Heart left ventricle (tissue), 16 donors: ENCODE measurements around the gene SND1. TPM values are rescaled to one million over a fixed set of nuclear protein-coding genes. Genes with fewer than 3 reads are reported as not detected.
A peak's percentile ranks its signal among the peaks of the same experiment; 100 is the strongest.

ENCODE experiments used
- ATAC-seq, 4 donors: fragments of 200-7000 bp; cut with Tn5 transposase; one replicate each; pipeline ENCODE4 v1.9.1; 2020 to 2022; ENCODE audit warnings: moderate library complexity in 4 of 4, mild to moderate bottlenecking in 3 of 4, moderate number of reproducible peaks in 1 of 4
- DNase-seq, 5 donors: peaks; one replicate each; pipeline ENCODE4 v3.0.0-alpha.2; 2020
- H3K27ac ChIP-seq, 12 donors: fragments of 200-600 bp; sonication (generic) in 4 of 12; one replicate each; pipeline versions ENCODE4 v1.5.0 to v1.8.0; 2016 to 2022; ENCODE audit warnings: mild to moderate bottlenecking in 2 of 12
- H3K27me3 ChIP-seq, 9 donors: fragments of 200-600 bp; sonication (generic) in 2 of 9; one replicate each; pipeline versions ENCODE4 v1.5.1 to v1.8.0; 2016 to 2022; ENCODE audit warnings: mild to moderate bottlenecking in 3 of 9
- H3K36me3 ChIP-seq, 9 donors: fragments of 200-600 bp; sonication (generic) in 2 of 9; one replicate each; pipeline versions ENCODE4 v1.5.0 to v1.8.0; 2018 to 2022; ENCODE audit warnings: mild to moderate bottlenecking in 2 of 9
- H3K4me1 ChIP-seq, 12 donors: fragments of 200-600 bp; sonication (generic) in 4 of 12; one replicate each; pipeline versions ENCODE4 v1.5.0 to v1.8.0; 2016 to 2022; ENCODE audit warnings: mild to moderate bottlenecking in 3 of 12
- H3K4me3 ChIP-seq, 12 donors: fragments of 200-600 bp; sonication (generic) in 4 of 12; one replicate each; pipeline versions ENCODE4 v1.5.0 to v1.8.0; 2017 to 2022; ENCODE audit warnings: mild to moderate bottlenecking in 9 of 12, moderate library complexity in 4 of 12
- H3K9me3 ChIP-seq, 12 donors: fragments of 200-600 bp; sonication (generic) in 4 of 12; one replicate each; pipeline versions ENCODE4 v1.5.0 to v1.8.0; 2016 to 2022; ENCODE audit warnings: mild to moderate bottlenecking in 1 of 12
- CTCF ChIP-seq, 12 donors: fragments of 200-600 bp; sonication (generic) in 4 of 12; IDR thresholded peaks; one replicate each; pipeline versions ENCODE4 v1.5.0 to v1.8.0; 2018 to 2022; ENCODE audit warnings: antibody characterized with exemption in 12 of 12, mild to moderate bottlenecking in 5 of 12
- POLR2A ChIP-seq, 2 donors: fragments of 450-650 bp; IDR thresholded peaks; one replicate each; pipeline ENCODE4 v1.6.1; 2017; ENCODE audit warnings: antibody characterized with exemption in 2 of 2, mild to moderate bottlenecking in 2 of 2, moderate library complexity in 2 of 2
- WGBS, 4 donors: extraction: QIAGEN DNeasy Blood & Tissue Kit in 2 of 4; methylation state at CpG; one replicate each; pipeline versions ENCODE4 v1.1.5 to v1.1.7; 2013 to 2018; 5-methylcytosine and 5-hydroxymethylcytosine counted together
- intact Hi-C, 10 donors: fragments of 100-400 bp; cut with DNase I; formaldehyde crosslinking; loops; one replicate each; pipeline versions ENCODE4 v1.11.1 to v1.14.2; 2022
- polyA plus RNA-seq, 2 donors: library from polyadenylated mRNA; stranded (reverse); fragments of 200-250 nt; gene quantifications; one replicate each; pipeline ENCODE4 v1.2.3, GENCODE V29; 2013
- total RNA-seq, 9 donors: library from RNA; depleted of rRNA in 2 of 9; stranded (reverse); fragments of >200 nt in 2 of 9; fragmentation: NEBNext Ultra II Directional in 3 of 9; extraction: Animal tissue kit (Norgen Biotek cat#: 25700) in 3 of 9; gene quantifications; one replicate each; pipeline versions ENCODE4 v1.1.0 to v1.2.4, GENCODE V29; 2016 to 2023
- donor health status: ischemic (EF 13 %, LVEDD 7.1; RV severe dilation, severe dysfunction).
- donor health status: healthy with polysubstance abuse.
- donor health status: DM: no; HTN: yes; CAD: no.
- donor health status: DM: no; HTN: no; CAD: no.
- donor health status: ischemic (EF 25% LVEDD 6.9; RV normal size, moderate dysfunction).
- donor health status: ischemic (EF 25% LVEDD 5.7; RV mildly dilated, moderate dysfunction).
- donor health status: healthy.
- donor health status: DM: yes; HTN: yes; CAD: no.
- donor health status: ischemic (EF 35%, LVEDD 5.7; RV mildly dilated, moderate dysfunction).
- donor health status: nonischemic (EF 11% LVEDD 7.7; RV severe dilation, severe dysfunction).
- donor health status: DM: yes; HTN: yes; CAD: no.
- donor health status: PGD.
- donor health status: ischemic (EF 29% LVEDD 5.4; RV normal size, mild dysfunction).
- donor health status: nonischemic (EF 23%, LVEDD 6.1; RV moderate dilation, normal function).

The SND1 gene
- total and polyA plus RNA-seq, 11 donors, result 45.6 to 115 (median 76.3) TPM

DNA sequence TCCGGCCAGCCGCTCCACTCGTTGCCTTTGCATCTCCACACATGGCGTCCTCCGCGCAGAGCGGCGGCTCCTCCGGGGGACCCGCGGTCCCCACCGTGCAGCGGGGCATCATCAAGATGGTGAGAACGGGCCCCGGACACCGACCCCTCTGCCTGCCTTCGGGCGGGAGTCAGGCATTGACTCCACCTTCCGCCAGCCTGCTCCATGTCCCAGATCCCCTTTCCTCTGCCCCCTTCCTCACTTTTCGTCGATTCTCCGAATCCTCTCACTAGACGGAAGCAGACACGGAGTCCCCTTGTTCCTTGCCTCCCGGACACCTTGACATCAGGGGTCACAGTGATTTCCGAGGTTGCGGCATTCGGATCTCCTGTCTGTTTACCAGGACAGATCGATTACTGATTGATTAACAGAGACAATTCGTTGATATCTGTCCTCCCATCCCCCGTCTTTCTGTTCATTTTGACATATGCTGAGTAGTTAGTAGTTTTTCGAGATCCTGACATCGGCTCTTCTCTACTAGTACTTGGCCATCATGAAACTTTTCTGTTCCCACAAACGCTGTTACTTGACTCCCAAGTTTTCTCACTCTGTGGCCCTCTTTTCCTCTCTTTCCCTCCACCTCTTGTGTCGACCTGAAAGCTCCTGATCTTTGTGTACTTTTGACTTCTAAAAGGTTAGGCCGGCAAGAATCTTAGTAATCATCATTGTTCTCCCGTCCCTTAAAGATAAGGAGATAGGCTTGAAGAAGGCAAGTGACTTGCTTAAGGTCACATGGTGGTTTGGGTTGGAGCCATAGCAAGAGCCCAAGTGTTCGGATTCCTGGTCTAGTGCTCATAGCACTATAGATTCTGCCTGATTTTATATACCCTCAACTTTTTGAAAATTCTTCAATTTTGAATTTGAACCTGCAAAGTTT is 597 bp downstream of the SND1 start:
- DNase-seq, result no peak
- TF ChIP-seq CTCF (IDR thresholded peaks at IDR 0.05) (no peak), POLR2A (IDR thresholded peaks at IDR 0.05) (no peak)
- 2 to 3% (median 2%) methylated on average over 38 of the region's 38 CpGs for WGBS, 4 donors
- peaks cover 0 to 52% (median 33%) of the 10 kb centered on the region in 12 donors for H3K4me1 ChIP-seq
- no peaks in the 10 kb centered on the region for H3K9me3 ChIP-seq
- H3K27me3 ChIP-seq, result no peaks in the 10 kb centered on the region
- peak; percentile 3 to 33 (median 12) for ATAC-seq
- H3K4me3 ChIP-seq, result peak overlapping the region; percentile 50 to 97 (median 90)
- intact Hi-C loops, result loop anchor here in 7 of 10 donors (5.0 to 10.0 kb wide), 4 partner anchors 65 to 260 kb away; partner anchors contain the start of genes ZNF800 (in 4 of the 7), ARF5 (in 2 of the 7) and GCC1 (in 2 of the 7)
- H3K36me3 ChIP-seq, result peaks cover 0 to 5% (median 0%) of the 10 kb centered on the region in 9 donors
- H3K27ac ChIP-seq, result peak overlapping the region; percentile 53 to 98 (median 94)

DNA sequence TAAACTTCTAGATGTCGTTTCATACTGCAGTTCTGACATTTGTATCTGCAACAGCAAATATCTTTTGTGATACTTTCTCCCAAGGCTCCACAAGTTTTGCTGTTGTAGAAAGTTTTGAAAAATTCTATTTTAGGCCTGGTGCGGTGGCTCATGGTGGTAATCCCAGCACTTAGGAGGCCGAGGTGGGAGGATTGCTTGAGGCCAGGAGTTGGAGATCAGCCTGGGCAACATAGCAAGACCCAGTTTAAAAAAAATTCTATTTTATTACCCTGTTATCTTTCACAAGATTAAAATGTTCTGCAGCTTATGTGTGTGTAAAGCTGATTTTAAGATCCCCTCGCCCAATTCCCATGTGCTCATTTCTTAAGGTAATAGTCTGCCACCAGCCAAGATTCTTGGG is 1.4 kb downstream of the SND1 start:
- WGBS, 4 donors, result 94 to 97% (median 94%) methylated on average over 4 of the region's 4 CpGs
- Histone ChIP-seq H3K4me1 (peaks cover 0 to 56% (median 33%) of the 10 kb centered on the region in 12 donors), H3K27ac (no peak overlapping the region), H3K4me3 (peak overlapping the region in 7 of 12 donors; percentile 78 to 97 (median 92)), H3K27me3 (no peaks in the 10 kb centered on the region), H3K9me3 (no peaks in the 10 kb centered on the region), H3K36me3 (peaks cover 0 to 10% (median 0%) of the 10 kb centered on the region in 9 donors)
- DNase-seq (no peak), ATAC-seq (no peak)
- intact Hi-C loops, result loop anchor here in 7 of 10 donors (5.0 to 10.0 kb wide), 4 partner anchors 66 to 261 kb away; partner anchors contain the start of genes ZNF800 (in 4 of the 7), ARF5 (in 2 of the 7) and GCC1 (in 2 of the 7)
- no peak for TF ChIP-seq CTCF (IDR thresholded peaks at IDR 0.05)
- TF ChIP-seq POLR2A (IDR thresholded peaks at IDR 0.05), result no peak

- peaks cover 0 to 10% (median 2%) of the 10 kb centered on the region in 9 donors for H3K36me3 ChIP-seq
- DNase-seq (no peak), ATAC-seq (no peak)
- peaks cover 0 to 68% (median 33%) of the 10 kb centered on the region in 12 donors for H3K4me1 ChIP-seq
- no peaks in the 10 kb centered on the region for H3K27me3 ChIP-seq
- 69 to 75% (median 74%) methylated on average over 5 of the region's 5 CpGs for WGBS, 4 donors
- intact Hi-C loops, result loop anchor here in 7 of 10 donors (5.0 to 10.0 kb wide), 4 partner anchors 67 to 262 kb away; partner anchors contain the start of genes ZNF800 (in 4 of the 7), ARF5 (in 2 of the 7) and GCC1 (in 2 of the 7)
- H3K9me3 ChIP-seq, result no peaks in the 10 kb centered on the region
- peak overlapping the region in 1 of 12 donors; percentile 68 for H3K27ac ChIP-seq
- H3K4me3 ChIP-seq, result peak overlapping the region in 1 of 12 donors; percentile 12
- TF ChIP-seq CTCF (IDR thresholded peaks at IDR 0.05) (no peak), POLR2A (IDR thresholded peaks at IDR 0.05) (no peak)
Observed at GRCh38 chr7:127654404-127655394, 2.7 kb downstream of the SND1 start.
